GM12878 (cell line): Measurements from ENCODE around the gene MAP4. TPM values are rescaled to one million over a fixed set of nuclear protein-coding genes. Genes with fewer than 3 reads are reported as not detected.

Experiments used
- ATAC-seq: fragments of 200-7000 bp; cut with Tn5 transposase; 3 replicates; pipeline ENCODE4 v1.9.1; 2020; ENCODE audit warnings: mild to moderate bottlenecking, moderate library complexity
- BruUV-seq: library from RNA; stranded (reverse); fragments of 400-500 nt; replicated peaks from 2 replicates; lab custom pipeline; 2021; lab: Mats Ljungman, UMichigan
- CTCF ChIA-PET: fragments of 300-600 bp; sonication (Branson Sonifier 250); formaldehyde crosslinking; extraction: SDS; loops from one replicate; lab custom pipeline; 2021; ENCODE audit warnings: inconsistent platforms; lab: Yijun Ruan, JAX
- POLR2A ChIA-PET: fragments of 350-600 bp; formaldehyde crosslinking; extraction: SDS; loops from one replicate; lab custom pipeline; 2021; ENCODE audit warnings: inconsistent platforms; lab: Charles Lee
- RAD21 ChIA-PET: fragments of 300-600 bp; sonication (Branson Sonifier 250); formaldehyde crosslinking; loops from one replicate; lab custom pipeline; 2023; ENCODE audit warnings: antibody characterized with exemption; ENCODE audit not compliant: unreplicated experiment; lab: Charles Lee
- SMC1A ChIA-PET: fragments of 300-600 bp; sonication (Branson Sonifier 250); formaldehyde crosslinking; loops from one replicate; lab custom pipeline; 2023; ENCODE audit not compliant: unreplicated experiment, uncharacterized antibody; lab: Charles Lee
- DNase-seq: peaks from one replicate; pipeline ENCODE4 v3.0.0-alpha.2; 2011; ENCODE audit warnings: low read depth, low spot score
- FAIRE-seq: peaks from 3 replicates; lab custom pipeline; 2011; peaks lifted over from hg19 to GRCh38; lab: Jason Lieb, UNC
- H2AFZ ChIP-seq: 2 replicates; pipeline ENCODE4 v1.6.0; 2011; ENCODE audit warnings: low read depth, low read length, control low read depth; ENCODE audit not compliant: control insufficient read depth
- H3K27ac ChIP-seq: 2 replicates; pipeline ENCODE4 v1.5.1; 2011; ENCODE audit warnings: control low read depth; ENCODE audit not compliant: control insufficient read depth, insufficient read depth
- H3K27me3 ChIP-seq, 2 experiments: replicated peaks in 1 of 2; 2 replicates each; pipeline versions ENCODE4 v1.6.0 to v1.6.1; 2011; ENCODE audit warnings: low read length in 1 of 2; ENCODE audit not compliant: control insufficient read depth in 2 of 2, insufficient read depth in 2 of 2
- H3K36me3 ChIP-seq, 2 experiments: 2 replicates each; pipeline ENCODE4 v1.5.1; 2011; ENCODE audit warnings: low read length in 1 of 2; ENCODE audit not compliant: control insufficient read depth in 2 of 2, insufficient read depth in 2 of 2
- H3K4me1 ChIP-seq: 2 replicates; pipeline ENCODE4 v1.6.1; 2011; ENCODE audit warnings: mild to moderate bottlenecking, low read length, moderate library complexity, mixed read lengths; ENCODE audit not compliant: control insufficient read depth, insufficient read depth
- H3K4me2 ChIP-seq: 2 replicates; pipeline ENCODE4 v1.6.0; 2011; ENCODE audit warnings: control low read depth; ENCODE audit not compliant: control insufficient read depth, insufficient read depth
- H3K4me3 ChIP-seq: fragments of 200-600 bp; sonication (generic); 2 replicates; pipeline ENCODE4 v1.5.1; 2016
- H3K79me2 ChIP-seq: 2 replicates; pipeline ENCODE4 v1.6.0; 2011; ENCODE audit warnings: low read length; ENCODE audit not compliant: control insufficient read depth, insufficient read depth
- H3K9ac ChIP-seq: 2 replicates; pipeline ENCODE4 v1.8.0; 2011; ENCODE audit warnings: low read length, control low read depth, mixed read lengths; ENCODE audit not compliant: control insufficient read depth, insufficient read depth
- H3K9me3 ChIP-seq: replicated peaks from 3 replicates; pipeline ENCODE4 v1.5.1; 2011; ENCODE audit warnings: mild to moderate bottlenecking, low read length; ENCODE audit not compliant: control insufficient read depth, insufficient read depth
- H4K20me1 ChIP-seq: 2 replicates; pipeline ENCODE4 v1.6.0; 2011; ENCODE audit not compliant: control insufficient read depth, insufficient read depth
- IRF3 ChIP-seq: fragments of 450-650 bp; IDR thresholded peaks from 2 replicates; pipeline ENCODE4 v1.6.1; 2014; ENCODE audit warnings: mild to moderate bottlenecking
- PAX8 ChIP-seq: fragments of 450-650 bp; IDR thresholded peaks from 2 replicates; pipeline ENCODE4 v1.6.1; 2017; ENCODE audit warnings: mild to moderate bottlenecking, moderate library complexity
- SMC3 ChIP-seq: IDR thresholded peaks from 2 replicates; pipeline ENCODE4 v1.6.1; 2011; ENCODE audit warnings: low read length, improper control_type of control experiment, borderline replicate concordance
- ZNF274 ChIP-seq: IDR thresholded peaks from one replicate; pipeline ENCODE4 v1.8.0; 2011; ENCODE audit not compliant: insufficient read length, insufficient read depth
- WGBS: methylation state at CpG from one replicate; pipeline ENCODE4 v1.1.6; 2016; ENCODE audit warnings: low lambda C conversion rate; ENCODE audit not compliant: insufficient replicate concordance, insufficient coverage; ENCODE audit errors: missing lambda C conversion rate; 5-methylcytosine and 5-hydroxymethylcytosine counted together
- in situ Hi-C: fragments of 300-500 bp; cut with MboI; formaldehyde crosslinking; loops from 9 replicates; pipeline ENCODE4 v1.14.3; 2018; ENCODE audit warnings: mixed read lengths
- intact Hi-C: fragments of 100-400 bp; cut with micrococcal nuclease; formaldehyde crosslinking; loops from one replicate; pipeline ENCODE4 v1.14.2; 2022; ENCODE audit not compliant: unreplicated experiment
- polyA plus RNA-seq, 11 experiments: library from polyadenylated mRNA; depleted of rRNA in 4 of 11; unstranded in 6 of 11; stranded (reverse) in 5 of 11; fragments of >200 nt; fragmentation: Nextera tagmentation in 4 of 11; fragmentation: Illumina TruSeq in 1 of 11; extraction: Ambion mirVana in 4 of 11; extraction: Trizol in 1 of 11; gene quantifications; 1 replicate in 1 of 11; 2 replicates in 10 of 11; pipeline versions ENCODE4 v1.2.1 to v1.2.3, GENCODE V29; 2011 to 2016; ENCODE audit warnings: inconsistent platforms in 2 of 11, missing spikeins in 2 of 11, low read depth in 1 of 11
- total RNA-seq, 4 experiments: library from RNA; depleted of rRNA in 3 of 4; stranded (reverse); fragments of >200 nt in 3 of 4; fragmentation: Illumina TruSeq in 1 of 4; extraction: Trizol in 1 of 4; gene quantifications; 2 replicates each; pipeline versions ENCODE4 v1.2.1 to v1.2.3, GENCODE V29; 2013 to 2021
- TF ChIP-seq, protein P1 (sequence below): fragments of 450-650 bp; IDR thresholded peaks from 2 replicates; pipeline ENCODE4 v1.6.1; 2016; ENCODE audit warnings: mild to moderate bottlenecking

The MAP4 gene
- total and polyA plus RNA-seq, 10 of the 15 experiments (the other 5 are each of a cell fraction or from before 2014, with no cell fraction given), result 22.2 to 145 (median 47.2) TPM

- H3K4me1 ChIP-seq, result no peaks in the 10 kb centered on the region
- ChIA-PET SMC1A (no interaction called here), CTCF (no interaction called here), POLR2A (no interaction called here), RAD21 (interaction anchor here (0.6 kb wide), 1 partner anchor 85 kb away, joined by 3 read pairs; no protein-coding TSS in a partner anchor)
- DNase-seq (no peak), FAIRE-seq (no peak), ATAC-seq (no peak)
- no peaks in the 10 kb centered on the region for H3K9me3 ChIP-seq
- no peaks in the 10 kb centered on the region for H3K27me3 ChIP-seq
- H3K27ac ChIP-seq, result no peak overlapping the region
- WGBS, result 86% methylated on average over 12 of the region's 12 CpGs
- no peak overlapping the region for H3K4me3 ChIP-seq
- H3K9ac ChIP-seq, result no peak overlapping the region
- TSS peak; percentile 74 for BruUV-seq
- intact Hi-C loops (no loop called here), in situ Hi-C loops (no loop called here)
- TF ChIP-seq PAX8 (no peak), SMC3 (no peak), ZNF274 (no peak), IRF3 (no peak)
- TF ChIP-seq, protein P1, sequence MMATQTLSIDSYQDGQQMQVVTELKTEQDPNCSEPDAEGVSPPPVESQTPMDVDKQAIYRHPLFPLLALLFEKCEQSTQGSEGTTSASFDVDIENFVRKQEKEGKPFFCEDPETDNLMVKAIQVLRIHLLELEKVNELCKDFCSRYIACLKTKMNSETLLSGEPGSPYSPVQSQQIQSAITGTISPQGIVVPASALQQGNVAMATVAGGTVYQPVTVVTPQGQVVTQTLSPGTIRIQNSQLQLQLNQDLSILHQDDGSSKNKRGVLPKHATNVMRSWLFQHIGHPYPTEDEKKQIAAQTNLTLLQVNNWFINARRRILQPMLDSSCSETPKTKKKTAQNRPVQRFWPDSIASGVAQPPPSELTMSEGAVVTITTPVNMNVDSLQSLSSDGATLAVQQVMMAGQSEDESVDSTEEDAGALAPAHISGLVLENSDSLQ, result no peak
- H4K20me1 ChIP-seq, result no peaks in the 10 kb centered on the region
- no peak overlapping the region for H3K4me2 ChIP-seq
- H3K79me2 ChIP-seq, result no peaks in the 10 kb centered on the region
- H2AFZ ChIP-seq, result no peak overlapping the region
- peaks cover 10 to 42% of the 10 kb centered on the region in 2 experiments for H3K36me3 ChIP-seq
Observed at GRCh38 chr3:47851888-47852603, 164.2 kb downstream of the MAP4 start.
